Effector memory CD8-positive, alpha-beta T cell (primary cell): Measurements from ENCODE around the gene IL22RA1.
A peak's percentile ranks its signal among the peaks of the same experiment; 100 is the strongest.

Experiments used
- ATAC-seq: fragments of 150-1000 bp; cut with Tn5 transposase; replicated peaks from 2 replicates; pipeline ENCODE4 v1.10.0; 2021; ENCODE audit warnings: mild to moderate bottlenecking, moderate library complexity
- DNase-seq, 3 experiments: peaks; one replicate each; pipeline ENCODE4 v3.0.0; 2021
- H3K27ac Mint-ChIP-seq, 2 donors: one replicate each; pipeline ENCODE4 v1.8.0; 2022; ENCODE audit warnings: mild to moderate bottlenecking in 2 of 2, mixed read lengths in 2 of 2, moderate library complexity in 2 of 2
- H3K27me3 Mint-ChIP-seq, 2 donors: one replicate each; pipeline ENCODE4 v1.8.0; 2022; ENCODE audit warnings: mixed read lengths in 2 of 2
- H3K36me3 Mint-ChIP-seq: one replicate; pipeline ENCODE4 v1.8.0; 2022; ENCODE audit warnings: mild to moderate bottlenecking, moderate library complexity, mixed read lengths; ENCODE audit not compliant: insufficient read depth
- H3K4me1 Mint-ChIP-seq, 2 donors: one replicate each; pipeline ENCODE4 v1.8.0; 2022; ENCODE audit warnings: low read depth in 2 of 2, mixed read lengths in 2 of 2
- H3K4me3 Mint-ChIP-seq, 2 donors: one replicate each; pipeline ENCODE4 v1.8.0; 2022; ENCODE audit warnings: mild to moderate bottlenecking in 2 of 2, mixed read lengths in 2 of 2, moderate library complexity in 2 of 2
- H3K9me3 Mint-ChIP-seq, 2 donors: one replicate each; pipeline ENCODE4 v1.8.0; 2022; ENCODE audit warnings: mixed read lengths in 2 of 2

IL22RA1 gene

DNA sequence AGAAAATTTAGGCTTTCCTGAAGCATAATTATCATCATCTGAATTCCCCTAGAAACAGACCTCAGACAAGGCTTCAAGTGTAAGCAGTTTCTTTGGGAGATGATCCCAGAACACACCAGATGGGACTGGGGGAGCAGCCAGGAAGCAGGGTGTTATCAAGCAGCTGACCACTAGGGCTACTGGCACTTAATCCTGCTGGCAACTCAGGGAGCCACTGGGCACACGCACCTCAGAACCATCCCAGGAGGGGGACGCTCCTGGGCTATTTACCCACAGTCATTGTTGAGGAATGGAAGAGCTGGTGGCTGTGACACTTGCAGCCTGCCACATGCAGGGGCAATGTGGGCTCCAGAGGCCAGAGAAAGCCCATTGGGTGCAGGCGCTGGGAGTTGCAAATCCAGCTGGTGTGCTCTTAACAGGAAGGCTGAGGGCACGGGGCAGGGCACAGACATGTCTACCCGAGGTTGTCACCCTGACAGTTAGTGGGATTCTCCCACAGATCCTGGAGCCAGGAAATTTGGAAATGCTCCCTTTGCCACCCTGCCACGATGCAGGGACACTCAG, 15.1 kb upstream of the IL22RA1 start:
- Mint-ChIP-seq H3K4me3 (no peak overlapping the region), H3K27ac (no peak overlapping the region), H3K9me3 (no peaks in the 10 kb centered on the region), H3K4me1 (no peaks in the 10 kb centered on the region), H3K27me3 (peaks cover 0 to 6% of the 10 kb centered on the region in 2 donors), H3K36me3 (peaks cover 4% of the 10 kb centered on the region)
- no peak for ATAC-seq
- DNase-seq, result no peak

DNA sequence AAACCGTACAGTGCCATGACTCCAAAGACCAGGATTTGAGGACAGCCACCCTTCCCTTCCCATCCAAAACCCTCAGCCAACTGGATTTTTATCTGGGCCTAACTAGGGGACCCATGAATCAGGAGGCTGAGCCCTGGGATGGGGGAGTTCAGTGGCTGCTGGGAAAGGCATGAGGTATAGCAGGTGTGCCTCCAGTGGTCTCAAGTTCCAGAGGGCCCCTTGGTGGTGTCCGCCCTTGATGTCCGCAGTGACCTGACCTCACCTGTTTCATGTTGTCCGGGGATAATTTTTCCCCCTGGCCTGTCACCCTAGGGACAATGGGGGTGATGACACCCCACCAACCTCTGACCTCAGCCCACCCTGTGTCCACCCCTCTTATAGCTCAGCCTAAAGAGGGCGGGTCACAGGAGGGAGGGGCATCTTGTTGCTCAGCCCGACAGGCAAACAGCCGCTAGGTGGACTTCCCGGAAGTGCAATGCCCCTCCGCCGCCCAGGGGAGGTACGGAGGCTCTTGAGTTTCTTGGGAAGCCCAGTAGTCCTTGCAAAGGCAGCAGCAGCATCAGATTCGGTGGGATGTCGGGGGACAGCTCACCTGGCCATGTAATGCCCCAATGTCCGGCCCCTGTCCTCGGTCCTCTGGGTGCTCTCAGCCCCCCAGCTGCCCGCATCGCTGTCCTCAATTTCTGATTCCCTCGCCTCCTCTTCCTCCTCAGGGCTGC, 13.8 kb upstream of the IL22RA1 start:
- DNase-seq (no peak), ATAC-seq (no peak)
- H3K27me3 Mint-ChIP-seq, result peaks cover 0 to 19% of the 10 kb centered on the region in 2 donors
- no peaks in the 10 kb centered on the region for H3K9me3 Mint-ChIP-seq
- no peak overlapping the region for H3K27ac Mint-ChIP-seq
- peaks cover 4% of the 10 kb centered on the region for H3K36me3 Mint-ChIP-seq
- no peak overlapping the region for H3K4me3 Mint-ChIP-seq
- no peaks in the 10 kb centered on the region for H3K4me1 Mint-ChIP-seq

DNA sequence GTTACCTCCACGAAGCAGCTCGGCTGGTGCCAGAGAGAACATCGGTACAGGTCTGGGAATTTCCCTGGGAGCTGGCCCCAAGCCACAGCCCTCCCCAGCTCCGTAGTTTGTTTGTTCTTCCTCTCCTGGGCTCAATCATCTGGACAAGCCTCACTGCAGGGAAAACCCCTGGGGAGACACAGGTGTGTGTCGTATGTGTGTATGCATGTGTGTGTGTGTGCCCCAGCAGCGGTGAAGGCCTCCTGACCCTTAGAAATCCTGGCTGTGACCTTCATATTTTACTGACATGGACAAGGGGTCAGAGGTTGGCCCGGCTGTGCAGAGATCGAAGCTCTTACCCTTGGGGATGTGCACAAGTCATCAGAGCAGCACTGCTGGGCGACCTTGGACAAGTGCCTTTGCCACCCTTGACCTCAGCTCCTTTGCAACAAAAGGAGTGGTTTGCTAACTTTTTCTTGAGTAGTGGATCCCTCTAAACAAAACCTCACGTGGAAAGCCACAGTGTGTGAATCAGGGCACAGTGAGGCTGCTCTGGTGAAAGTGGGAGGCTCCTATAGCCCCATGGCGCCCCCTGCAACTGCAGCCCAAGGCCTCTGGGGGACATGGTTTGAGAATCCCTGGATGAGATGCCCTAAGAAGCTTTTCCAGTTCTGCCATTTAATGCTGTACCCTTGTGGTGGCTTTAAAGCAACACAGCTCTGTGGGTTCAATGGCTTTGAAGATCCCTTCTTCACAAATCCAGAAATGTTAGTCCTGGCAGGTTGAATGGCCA, 12.3 kb upstream of the IL22RA1 start:
- H3K4me3 Mint-ChIP-seq, result no peak overlapping the region
- H3K9me3 Mint-ChIP-seq, result no peaks in the 10 kb centered on the region
- peaks cover 4 to 6% of the 10 kb centered on the region in 2 donors for H3K4me1 Mint-ChIP-seq
- H3K27me3 Mint-ChIP-seq, result peaks cover 4 to 34% of the 10 kb centered on the region in 2 donors
- ATAC-seq (no peak), DNase-seq (no peak)
- H3K36me3 Mint-ChIP-seq, result peaks cover 4% of the 10 kb centered on the region
- H3K27ac Mint-ChIP-seq, result no peak overlapping the region

DNA sequence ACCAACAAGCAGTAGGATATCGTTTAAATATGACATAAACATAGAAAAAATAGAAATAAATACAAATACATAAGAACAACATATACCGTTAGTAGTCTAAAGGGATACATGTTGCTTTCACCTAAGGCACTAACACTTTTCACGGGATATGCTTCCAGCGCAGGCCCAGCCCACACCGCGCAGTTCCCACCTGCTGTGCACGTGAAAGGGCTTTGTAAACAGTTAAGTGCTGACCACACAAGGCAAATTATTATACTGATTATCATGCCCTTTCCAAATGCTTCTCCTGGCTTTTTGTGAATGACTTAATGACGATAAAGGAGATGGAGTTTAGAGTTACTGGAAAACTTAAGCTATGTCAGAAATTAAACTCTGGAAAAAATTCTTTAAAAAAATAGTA, 11.3 kb upstream of the IL22RA1 start:
- Mint-ChIP-seq H3K4me1 (peaks cover 7 to 9% of the 10 kb centered on the region in 2 donors), H3K9me3 (no peaks in the 10 kb centered on the region), H3K4me3 (no peak overlapping the region), H3K36me3 (peaks cover 4% of the 10 kb centered on the region), H3K27ac (no peak overlapping the region), H3K27me3 (peaks cover 6 to 44% of the 10 kb centered on the region in 2 donors)
- no peak for ATAC-seq
- DNase-seq, result no peak

DNA sequence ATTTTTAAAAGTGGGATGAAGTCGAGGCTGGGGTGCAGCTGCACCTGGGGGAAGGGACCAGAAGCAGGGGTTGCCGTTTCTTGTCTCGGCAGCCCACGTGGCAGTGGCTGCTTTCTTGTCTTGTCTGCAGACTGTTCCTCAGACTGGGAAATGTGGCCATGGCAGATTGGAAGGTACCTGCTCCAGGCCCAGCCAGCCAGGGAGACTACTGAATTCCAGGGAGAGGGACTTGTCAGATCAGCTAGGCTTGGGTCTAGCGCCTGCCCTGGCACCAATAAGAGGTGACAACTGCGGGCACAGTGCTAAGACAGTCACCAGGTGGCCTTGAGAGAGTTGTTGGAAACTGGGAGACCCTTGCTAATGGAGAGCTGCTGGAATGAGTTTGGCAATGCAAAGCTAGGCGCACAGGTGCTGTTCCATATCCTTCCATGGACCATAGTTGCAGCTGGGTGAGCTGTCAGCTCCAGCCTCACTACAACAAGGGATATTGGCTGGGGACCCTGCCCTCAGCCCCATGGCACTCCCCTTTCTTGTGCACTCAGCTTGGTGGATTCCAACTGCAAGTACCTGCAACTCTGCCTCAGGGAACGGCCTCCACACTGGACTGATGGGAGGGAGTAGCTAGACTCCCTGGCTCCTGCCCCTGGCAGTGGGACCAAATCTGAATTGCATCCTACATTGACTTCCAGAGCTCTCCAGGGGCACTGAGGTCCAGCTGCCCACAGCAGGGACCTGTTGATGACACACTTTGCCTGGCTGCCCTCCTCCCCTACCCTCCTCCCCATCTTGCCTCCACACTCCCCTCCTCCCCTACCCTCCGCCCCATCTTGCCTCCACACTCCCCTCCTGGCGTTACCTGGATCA, 9.9 kb upstream of the IL22RA1 start:
- Mint-ChIP-seq H3K4me1 (peaks cover 7 to 9% of the 10 kb centered on the region in 2 donors), H3K27me3 (peaks cover 13 to 57% of the 10 kb centered on the region in 2 donors), H3K4me3 (no peak overlapping the region), H3K27ac (no peak overlapping the region), H3K9me3 (no peaks in the 10 kb centered on the region), H3K36me3 (peaks cover 4% of the 10 kb centered on the region)
- DNase-seq, result no peak
- no peak for ATAC-seq

DNA sequence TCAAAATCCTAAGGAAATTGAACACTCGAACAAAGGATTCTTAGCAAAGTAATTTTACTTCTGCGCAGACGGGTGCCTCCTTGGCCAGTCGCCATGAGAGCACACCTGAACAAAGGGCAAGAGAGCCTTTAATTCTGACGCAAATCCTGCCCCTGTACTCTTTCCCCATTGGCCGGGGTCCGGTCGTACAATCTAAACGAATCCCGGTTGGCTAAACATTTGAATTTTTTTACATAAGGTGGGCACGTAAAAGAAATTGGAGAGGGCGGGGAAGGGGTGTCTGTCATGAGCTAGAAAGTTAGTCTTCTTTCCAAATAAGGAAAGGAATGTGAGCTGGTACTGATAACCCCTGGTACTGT, 8.2 kb upstream of the IL22RA1 start:
- Mint-ChIP-seq H3K4me3 (no peak overlapping the region), H3K27me3 (peaks cover 29 to 72% of the 10 kb centered on the region in 2 donors), H3K27ac (no peak overlapping the region), H3K36me3 (no peaks in the 10 kb centered on the region), H3K9me3 (no peaks in the 10 kb centered on the region), H3K4me1 (peaks cover 7 to 9% of the 10 kb centered on the region in 2 donors)
- DNase-seq (no peak), ATAC-seq (no peak)

DNA sequence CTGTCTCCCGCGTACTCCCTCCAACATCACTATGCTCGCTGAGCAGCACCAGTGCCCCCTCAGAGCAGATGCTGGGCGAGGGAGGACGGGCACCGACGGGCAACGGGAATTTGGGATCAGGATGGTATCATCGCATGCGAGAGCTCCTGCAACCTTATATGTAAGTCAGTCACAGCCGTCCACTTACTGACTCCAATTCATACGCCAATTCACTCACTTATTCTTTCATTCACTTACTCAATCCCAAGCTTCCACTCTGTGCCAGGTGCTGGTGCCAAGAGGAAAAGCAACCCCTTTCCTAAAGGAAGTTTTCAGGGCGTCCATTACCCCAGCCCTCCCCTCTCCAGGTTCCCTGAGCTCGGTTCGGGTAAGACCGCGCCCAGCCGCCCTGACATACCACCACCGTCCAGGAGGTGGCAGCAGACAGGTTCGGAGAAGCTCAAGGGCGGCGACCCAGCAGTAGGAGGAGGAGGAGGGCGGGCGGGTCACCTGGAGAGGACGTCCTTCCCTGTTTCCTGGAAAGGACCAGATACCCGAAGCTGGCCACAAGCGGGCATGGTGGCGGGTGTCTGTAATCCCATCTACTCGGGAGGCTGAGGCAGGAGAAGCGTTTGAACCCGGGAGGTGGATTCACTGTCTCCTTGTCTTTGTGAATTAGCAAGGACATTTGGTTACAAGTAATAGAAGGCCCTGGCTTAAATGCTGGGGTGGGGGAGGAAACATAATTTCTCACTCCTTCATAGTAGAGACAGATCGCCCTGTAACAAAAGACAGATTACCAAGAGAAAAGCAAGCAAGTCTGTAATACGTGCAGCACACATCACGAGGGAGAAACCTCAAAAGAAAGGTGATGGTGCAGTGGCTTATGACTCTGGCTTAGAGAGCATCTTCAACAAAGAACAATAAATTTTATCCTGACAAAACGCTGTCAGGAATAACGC, 7.6 kb upstream of the IL22RA1 start:
- no peaks in the 10 kb centered on the region for H3K9me3 Mint-ChIP-seq
- ATAC-seq (peak; percentile 98), DNase-seq (peak; percentile 85 to 92 (median 86))
- peaks cover 7 to 9% of the 10 kb centered on the region in 2 donors for H3K4me1 Mint-ChIP-seq
- H3K4me3 Mint-ChIP-seq, result peak overlapping the region; percentile 43 to 54
- H3K36me3 Mint-ChIP-seq, result no peaks in the 10 kb centered on the region
- H3K27ac Mint-ChIP-seq, result no peak overlapping the region
- H3K27me3 Mint-ChIP-seq, result peaks cover 31 to 78% of the 10 kb centered on the region in 2 donors

DNA sequence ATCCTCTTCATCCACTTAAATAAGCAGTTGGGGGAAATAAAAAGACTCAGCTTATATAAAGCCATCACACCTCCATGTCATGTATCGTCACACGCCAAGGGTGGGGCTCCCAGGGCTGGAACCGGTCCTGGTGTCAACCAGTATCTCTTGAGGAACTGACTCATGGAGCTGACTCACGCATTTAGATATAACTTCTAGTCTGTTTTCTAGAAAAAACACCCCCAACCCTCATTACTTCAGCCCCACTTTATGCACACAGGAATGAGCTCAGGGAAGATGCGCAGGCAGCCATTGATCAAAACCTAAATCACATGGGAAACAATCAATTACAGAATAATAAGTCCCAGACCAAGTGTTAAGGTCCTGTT, 6.9 kb upstream of the IL22RA1 start:
- no peak for ATAC-seq
- no peak for DNase-seq
- Mint-ChIP-seq H3K36me3 (peaks cover 2% of the 10 kb centered on the region), H3K4me3 (peak overlapping the region in 1 of 2 donors; percentile 54), H3K9me3 (no peaks in the 10 kb centered on the region), H3K4me1 (peaks cover 7 to 9% of the 10 kb centered on the region in 2 donors), H3K27ac (no peak overlapping the region), H3K27me3 (peaks cover 31 to 81% of the 10 kb centered on the region in 2 donors)

DNA sequence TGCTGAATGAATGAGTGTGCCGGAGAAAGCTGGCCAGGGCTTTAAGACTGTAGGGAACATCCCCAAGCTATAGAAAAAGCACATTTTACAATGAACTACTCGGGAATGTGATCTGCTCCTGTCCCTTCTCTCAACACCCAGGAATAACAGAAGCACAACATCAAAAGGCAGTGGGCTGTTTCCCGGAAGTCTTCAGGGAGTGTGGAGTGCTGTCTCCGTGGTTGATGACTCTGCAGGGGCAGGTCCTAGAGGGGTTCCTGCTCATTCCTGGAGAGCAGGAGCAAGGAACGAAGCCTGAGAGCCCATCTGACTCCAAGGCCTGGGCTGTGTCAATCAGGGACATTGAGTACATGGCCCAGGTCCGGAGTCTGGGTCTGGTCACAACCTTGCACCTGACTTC, 4.9 kb upstream of the IL22RA1 start:
- ATAC-seq (no peak), DNase-seq (no peak)
- peaks cover 8 to 9% of the 10 kb centered on the region in 2 donors for H3K4me1 Mint-ChIP-seq
- no peak overlapping the region for H3K4me3 Mint-ChIP-seq
- H3K27ac Mint-ChIP-seq, result no peak overlapping the region
- H3K36me3 Mint-ChIP-seq, result peaks cover 2% of the 10 kb centered on the region
- H3K27me3 Mint-ChIP-seq, result peaks cover 43 to 91% of the 10 kb centered on the region in 2 donors
- no peaks in the 10 kb centered on the region for H3K9me3 Mint-ChIP-seq

DNA sequence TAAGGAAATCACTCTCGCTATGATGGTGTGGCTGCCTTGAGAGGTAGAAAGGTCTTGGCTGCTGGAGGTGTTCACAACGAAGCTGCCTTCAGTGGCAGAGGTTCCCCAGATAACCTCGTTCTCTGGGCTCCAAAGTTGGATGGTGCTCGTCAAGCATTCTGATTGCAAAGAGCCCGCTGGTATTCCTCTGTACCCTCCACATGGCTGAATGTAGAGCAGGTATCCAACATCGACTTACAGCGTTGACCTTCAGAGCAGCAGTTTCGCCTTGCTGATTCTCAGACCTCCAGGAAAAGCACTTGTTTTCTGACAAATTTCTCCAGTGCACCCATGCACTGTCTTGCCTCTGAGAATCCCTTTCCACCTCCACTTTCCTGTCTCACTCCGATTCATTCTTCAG, 4.3 kb upstream of the IL22RA1 start:
- no peak overlapping the region for H3K27ac Mint-ChIP-seq
- peaks cover 43 to 91% of the 10 kb centered on the region in 2 donors for H3K27me3 Mint-ChIP-seq
- no peaks in the 10 kb centered on the region for H3K9me3 Mint-ChIP-seq
- H3K36me3 Mint-ChIP-seq, result peaks cover 2% of the 10 kb centered on the region
- peaks cover 9 to 10% of the 10 kb centered on the region in 2 donors for H3K4me1 Mint-ChIP-seq
- no peak overlapping the region for H3K4me3 Mint-ChIP-seq
- DNase-seq (no peak), ATAC-seq (no peak)

DNA sequence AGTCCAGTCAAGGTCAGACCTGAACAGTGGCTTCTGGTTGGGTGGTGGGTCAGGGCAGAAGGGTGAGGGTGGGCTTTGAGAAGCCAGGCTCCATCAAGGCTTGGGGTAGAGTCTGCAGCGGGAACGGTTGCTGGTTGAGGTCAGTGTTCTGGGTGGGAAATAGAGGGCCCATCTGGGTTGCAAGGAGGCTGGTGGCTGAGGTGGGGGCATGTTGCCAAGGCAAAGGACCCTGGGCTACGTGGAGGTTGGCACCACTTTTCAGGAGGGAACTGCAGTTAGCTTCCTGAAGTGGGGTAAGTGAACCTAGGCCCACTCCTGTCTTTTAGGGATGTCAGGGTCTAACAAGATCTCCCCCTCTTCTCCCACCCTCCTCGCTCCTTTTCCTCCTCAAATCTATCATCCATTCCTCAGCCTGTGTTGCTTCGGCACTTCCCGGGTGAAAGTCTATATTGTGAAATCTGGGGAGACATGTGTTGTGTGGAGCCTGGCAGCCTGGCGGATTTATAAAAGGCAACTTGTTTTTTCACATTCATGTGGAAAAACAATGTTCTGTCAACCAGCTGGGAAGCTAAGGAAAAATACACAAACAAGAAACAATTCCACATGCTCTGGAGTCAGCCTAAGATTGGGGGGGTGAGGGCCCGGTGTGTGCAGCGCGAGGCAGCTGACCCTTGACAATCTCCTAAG, 1.5 kb downstream of the IL22RA1 start:
- no peak for DNase-seq
- Mint-ChIP-seq H3K9me3 (no peaks in the 10 kb centered on the region), H3K36me3 (peaks cover 2% of the 10 kb centered on the region), H3K27ac (no peak overlapping the region), H3K27me3 (peaks cover 23 to 61% of the 10 kb centered on the region in 2 donors), H3K4me1 (peaks cover 5 to 11% of the 10 kb centered on the region in 2 donors), H3K4me3 (no peak overlapping the region)
- ATAC-seq, result no peak

DNA sequence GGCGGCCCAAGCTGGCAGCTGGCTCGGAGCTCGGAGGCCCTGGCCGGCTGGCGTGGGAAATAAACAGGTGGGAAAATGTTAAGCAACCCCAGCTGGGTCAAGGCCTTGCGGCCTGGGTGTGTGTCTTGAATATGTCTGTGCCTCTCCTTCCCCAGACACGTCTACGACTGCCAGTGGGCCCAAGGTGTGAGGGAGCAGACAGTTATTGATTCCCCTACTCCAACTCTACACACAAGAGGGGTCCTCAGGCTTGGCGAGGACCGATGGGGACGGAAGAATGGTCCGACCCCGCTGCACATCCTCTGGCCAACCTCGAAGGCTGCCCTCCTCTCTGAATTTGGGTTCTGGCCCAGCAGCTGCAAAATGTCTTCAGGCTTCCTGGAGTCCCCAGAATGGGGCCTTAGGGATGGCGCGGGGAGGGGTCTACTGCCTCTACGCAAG, 2.2 kb downstream of the IL22RA1 start:
- Mint-ChIP-seq H3K36me3 (peaks cover 2% of the 10 kb centered on the region), H3K27ac (no peak overlapping the region), H3K27me3 (peaks cover 18 to 54% of the 10 kb centered on the region in 2 donors), H3K4me3 (no peak overlapping the region), H3K4me1 (peaks cover 5 to 11% of the 10 kb centered on the region in 2 donors), H3K9me3 (no peaks in the 10 kb centered on the region)
- no peak for DNase-seq
- ATAC-seq, result no peak
